Placental epithelial cell (primary cell): ENCODE results near the gene OR56A4. TPM values are rescaled to one million over a fixed set of nuclear protein-coding genes. Genes with fewer than 3 reads are reported as not detected.

Experiments
- small RNA-seq: library from RNA; depleted of rRNA; stranded (forward); fragments of <200 nt; gene quantifications from one replicate; pipeline ENCODE3, GENCODE V24; 2012
- total RNA-seq: library from RNA; depleted of rRNA; stranded (reverse); fragments of >200 nt; gene quantifications from 2 replicates; pipeline ENCODE4 v1.2.3, GENCODE V29; 2012

Gene OR56A4
- not detected in 2 replicates for total RNA-seq

GRCh38 chr11:6006846-6007245 is at the start of gene OR56A4:
TSS of gene OR56A4 (minus strand) at chr11:6006946. CDS start at chr11:6002992, 3,954 bp downstream.

GRCh38 chr11:6030708-6031405 is 24.1 kb upstream of the OR56A4 start, which contains the start of gene OR56A1:
TSS of gene OR56A1 (minus strand) at chr11:6030758. CDS start at chr11:6027692, 3,066 bp downstream.

DNA sequence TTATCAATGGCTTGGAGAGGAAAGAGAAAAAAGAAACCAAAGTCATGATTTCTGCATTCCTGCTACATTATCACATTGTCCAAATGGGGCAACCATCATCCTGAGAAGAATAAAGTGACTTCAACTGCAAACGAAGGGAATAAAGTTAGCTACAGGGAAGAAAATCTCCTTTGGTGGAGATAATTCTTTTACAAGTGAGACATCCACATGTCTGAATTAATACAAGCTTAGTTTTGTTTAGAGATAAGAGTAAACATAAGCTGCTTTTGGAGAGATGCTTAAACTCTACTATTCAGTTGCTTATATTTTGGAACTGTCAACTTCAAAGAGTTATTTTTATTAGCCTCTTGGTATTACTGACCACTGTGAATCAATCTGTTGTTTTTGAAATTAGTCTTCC is 19.9 kb downstream of the OR56A4 start, which contains the start of gene OR52L1:
TSS of gene OR52L1 (minus strand) at position 101 of the 400 bp plus-strand sequence. CDS start at position 46, 55 bp downstream.

DNA sequence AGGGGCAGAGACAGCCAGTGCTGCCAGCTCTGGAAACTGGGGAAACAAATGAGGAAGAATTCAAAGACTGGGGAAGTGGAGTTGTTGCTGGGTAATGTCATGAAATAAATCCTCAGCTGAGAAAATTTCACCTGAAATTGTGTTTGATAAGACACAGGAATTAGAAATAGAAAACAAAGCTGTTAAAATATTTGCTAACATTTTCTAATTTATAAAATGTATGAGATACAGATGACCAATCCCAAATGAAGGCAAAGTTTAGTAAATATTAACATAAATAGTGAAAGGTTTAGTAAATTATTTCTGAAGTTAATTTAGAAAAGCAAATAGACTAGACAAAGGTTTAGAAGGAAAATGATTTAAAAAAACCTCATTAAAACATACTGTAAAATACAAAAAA is 38.4 kb downstream of the OR56A4 start, which contains the start of gene OR56A5:
TSS of gene OR56A5 (minus strand) at position 101 of the 400 bp plus-strand sequence. CDS start at position 101, 0 bp downstream.

Small RNA genes within 50 kb of the gene (small RNA-seq; reads per million reads assigned to genes)
- not detected for gene RNA5SP329

Other genes with a start within 250 kb of the OR56A4 start
- gene OR52N5, start 223.6 kb downstream of the OR56A4 start, total RNA-seq: not detected in 2 replicates
- not detected in 2 replicates for gene OR52N1, start 215.7 kb downstream of the OR56A4 start, total RNA-seq
- gene OR52N2, start 198.0 kb downstream of the OR56A4 start, total RNA-seq: not detected in 2 replicates
- not detected in 2 replicates for gene OR52E6, start 165.0 kb downstream of the OR56A4 start, total RNA-seq
- not detected in 2 replicates for gene OR52E8, start 149.3 kb downstream of the OR56A4 start, total RNA-seq
- gene OR52E4, start 126.3 kb downstream of the OR56A4 start, total RNA-seq: not detected in 2 replicates
- gene OR52E5, start 113.7 kb downstream of the OR56A4 start, total RNA-seq: not detected in 2 replicates
- gene OR56A3, start 64.7 kb downstream of the OR56A4 start, total RNA-seq: not detected in 2 replicates
- not detected in 2 replicates for gene OR56A5, start 38.5 kb downstream of the OR56A4 start, total RNA-seq
- gene OR52L1, start 20.0 kb downstream of the OR56A4 start, total RNA-seq: not detected in 2 replicates
- gene OR56A1, start 23.8 kb upstream of the OR56A4 start, total RNA-seq: not detected in 2 replicates
- not detected in 2 replicates for gene OR56B4, start 100.7 kb upstream of the OR56A4 start, total RNA-seq
- gene OR52B2, start 163.4 kb upstream of the OR56A4 start, total RNA-seq: under 0.01 TPM in 1 of 2 replicates, not detected in the other
- not detected in 2 replicates for gene OR52W1, start 192.3 kb upstream of the OR56A4 start, total RNA-seq
- not detected in 2 replicates for gene C11orf42, start 198.6 kb upstream of the OR56A4 start, total RNA-seq
- gene FHIP1B, start 227.7 kb upstream of the OR56A4 start, total RNA-seq: 22.0 and 25.4 TPM in 2 replicates
- 0.39 TPM in 1 of 2 replicates, not detected in the other for gene CNGA4, start 232.1 kb upstream of the OR56A4 start, total RNA-seq